B cell (primary cell): Measurements from ENCODE around the gene AIG1.

Experiments used
- EZH2 ChIP-seq: IDR thresholded peaks from 2 replicates; pipeline ENCODE4 v1.6.1; 2012; ENCODE audit warnings: borderline replicate concordance, low read depth, mild to moderate bottlenecking, moderate library complexity, low read length; ENCODE audit not compliant: insufficient read depth, poor library complexity, severe bottlenecking
- TF ChIP-seq, protein P1 (sequence below): fragments of 200-600 bp; IDR thresholded peaks from one replicate; pipeline ENCODE4 v1.8.0; 2022; ENCODE audit warnings: antibody characterized with exemption, mild to moderate bottlenecking

DNA sequence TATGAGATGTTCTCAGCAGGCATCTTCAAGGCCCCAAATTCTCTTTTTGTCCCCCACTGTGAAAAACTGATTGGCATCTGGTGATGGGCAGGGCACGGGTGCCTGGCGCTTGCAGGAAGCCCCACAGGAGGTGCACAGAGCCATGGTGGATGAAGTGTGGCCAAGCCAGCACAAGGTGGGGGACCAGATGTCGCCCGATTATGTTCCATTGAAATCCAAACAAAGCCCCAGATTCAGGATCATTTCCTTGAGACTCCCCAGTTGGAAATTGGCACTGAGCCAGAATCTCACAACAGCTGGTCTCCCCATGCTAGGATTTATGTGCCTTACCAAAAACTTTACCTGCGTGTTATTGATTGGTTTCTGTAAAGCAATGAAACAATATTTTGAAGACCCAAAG lies 203.7 kb downstream of the AIG1 start:
- no peak for TF ChIP-seq EZH2
- TF ChIP-seq, protein P1, sequence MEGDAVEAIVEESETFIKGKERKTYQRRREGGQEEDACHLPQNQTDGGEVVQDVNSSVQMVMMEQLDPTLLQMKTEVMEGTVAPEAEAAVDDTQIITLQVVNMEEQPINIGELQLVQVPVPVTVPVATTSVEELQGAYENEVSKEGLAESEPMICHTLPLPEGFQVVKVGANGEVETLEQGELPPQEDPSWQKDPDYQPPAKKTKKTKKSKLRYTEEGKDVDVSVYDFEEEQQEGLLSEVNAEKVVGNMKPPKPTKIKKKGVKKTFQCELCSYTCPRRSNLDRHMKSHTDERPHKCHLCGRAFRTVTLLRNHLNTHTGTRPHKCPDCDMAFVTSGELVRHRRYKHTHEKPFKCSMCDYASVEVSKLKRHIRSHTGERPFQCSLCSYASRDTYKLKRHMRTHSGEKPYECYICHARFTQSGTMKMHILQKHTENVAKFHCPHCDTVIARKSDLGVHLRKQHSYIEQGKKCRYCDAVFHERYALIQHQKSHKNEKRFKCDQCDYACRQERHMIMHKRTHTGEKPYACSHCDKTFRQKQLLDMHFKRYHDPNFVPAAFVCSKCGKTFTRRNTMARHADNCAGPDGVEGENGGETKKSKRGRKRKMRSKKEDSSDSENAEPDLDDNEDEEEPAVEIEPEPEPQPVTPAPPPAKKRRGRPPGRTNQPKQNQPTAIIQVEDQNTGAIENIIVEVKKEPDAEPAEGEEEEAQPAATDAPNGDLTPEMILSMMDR: no peak
